BLaER1 (cell line): ENCODE data around the gene TEX54.
"Not testable (repeated sequence)": the region's sequence is repeated elsewhere in the genome, so short reads cannot be mapped to it uniquely, and the experiment has no call there.

Experiments used
- H3K27ac ChIP-seq: shearing (Covaris generic); formaldehyde crosslinking; 2 replicates; pipeline ENCODE4 v1.8.1; 2022
- H3K27me3 ChIP-seq: shearing (Covaris generic); formaldehyde crosslinking; 2 replicates; pipeline ENCODE4 v1.8.1; 2022
- H3K36me3 ChIP-seq: shearing (Covaris generic); formaldehyde crosslinking; 2 replicates; pipeline ENCODE4 v1.8.1; 2022
- H3K4me1 ChIP-seq: shearing (Covaris generic); formaldehyde crosslinking; 2 replicates; pipeline ENCODE4 v1.8.1; 2022
- H3K4me2 ChIP-seq: shearing (Covaris generic); formaldehyde crosslinking; 2 replicates; pipeline ENCODE4 v1.8.1; 2022
- H3K4me3 ChIP-seq: shearing (Covaris generic); formaldehyde crosslinking; 2 replicates; pipeline ENCODE4 v1.8.1; 2022
- H3K9ac ChIP-seq: shearing (Covaris generic); formaldehyde crosslinking; 2 replicates; pipeline ENCODE4 v1.8.1; 2022
- H3K9me3 ChIP-seq: shearing (Covaris generic); formaldehyde crosslinking; 2 replicates; pipeline ENCODE4 v1.8.1; 2022
- H4K20me1 ChIP-seq: shearing (Covaris generic); formaldehyde crosslinking; 2 replicates; pipeline ENCODE4 v1.8.1; 2022
- Cebpa-rat ChIP-seq: shearing (Covaris generic); IDR thresholded peaks from 2 replicates; pipeline ENCODE4 v1.8.1; 2022

The TEX54 gene

GRCh38 chr11:62874851-62875250 lies 42.2 kb upstream of the TEX54 start:
- Histone ChIP-seq H4K20me1 (peaks cover 15% of the 10 kb centered on the region; the same call in 1 of the 2 replicates), H3K27ac (no peak overlapping the region), H3K4me1 (peaks cover 9% of the 10 kb centered on the region), H3K36me3 (peaks cover 95% of the 10 kb centered on the region), H3K4me2 (no peak overlapping the region), H3K4me3 (no peak overlapping the region), H3K27me3 (no peaks in the 10 kb centered on the region), H3K9me3 (no peaks in the 10 kb centered on the region), H3K9ac (no peak overlapping the region)
- TF ChIP-seq Cebpa-rat, result no peak

GRCh38 chr11:62865635-62866034 lies 33.0 kb upstream of the TEX54 start:
- no peak overlapping the region for H3K4me3 ChIP-seq
- peaks cover 33% of the 10 kb centered on the region for H4K20me1 ChIP-seq
- peaks cover 61% of the 10 kb centered on the region for H3K36me3 ChIP-seq
- peaks cover 19% of the 10 kb centered on the region for H3K4me1 ChIP-seq
- H3K27ac ChIP-seq, result no peak overlapping the region
- no peaks in the 10 kb centered on the region for H3K9me3 ChIP-seq
- no peak overlapping the region for H3K4me2 ChIP-seq
- H3K9ac ChIP-seq, result no peak overlapping the region
- TF ChIP-seq Cebpa-rat, result no peak
- no peaks in the 10 kb centered on the region for H3K27me3 ChIP-seq

DNA sequence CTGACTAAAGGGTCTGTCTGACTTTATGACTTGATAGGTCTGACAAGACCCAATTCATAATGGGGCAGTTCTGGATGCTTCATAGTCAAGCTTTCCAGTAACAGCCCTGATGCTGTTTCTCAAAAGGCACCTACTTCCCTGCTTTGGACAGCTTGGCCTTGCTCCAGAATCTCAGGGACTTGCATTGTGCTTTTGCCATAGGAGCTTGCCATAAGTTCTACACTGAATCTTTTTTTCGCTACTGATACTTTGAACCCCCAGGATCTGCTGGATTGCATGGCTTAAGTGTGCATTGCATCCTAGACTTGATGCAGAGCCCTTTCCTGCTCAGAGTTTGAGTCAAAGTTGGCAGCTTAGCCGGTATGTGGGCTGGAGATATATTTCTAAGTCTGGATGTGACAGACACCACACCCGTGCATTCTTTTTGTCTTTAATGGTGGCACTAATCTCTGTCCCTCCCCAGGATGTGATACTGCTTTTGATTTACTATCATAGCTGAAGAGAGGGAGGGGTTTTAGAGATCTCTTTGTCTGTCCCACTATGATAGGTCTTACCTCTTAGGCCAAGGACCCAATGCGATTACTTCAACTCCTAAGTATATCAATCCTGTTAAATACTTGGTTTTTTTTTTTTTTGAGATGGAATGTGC lies 31.2 kb upstream of the TEX54 start:
- H4K20me1 ChIP-seq, result peaks cover 33% of the 10 kb centered on the region
- H3K4me2 ChIP-seq, result no peak overlapping the region
- peak overlapping the region; percentile 27; the same call in 1 of the 2 replicates for H3K9ac ChIP-seq
- no peak overlapping the region for H3K4me3 ChIP-seq
- no peaks in the 10 kb centered on the region for H3K27me3 ChIP-seq
- H3K36me3 ChIP-seq, result peaks cover 50% of the 10 kb centered on the region
- peaks cover 33% of the 10 kb centered on the region for H3K4me1 ChIP-seq
- TF ChIP-seq Cebpa-rat, result no peak
- H3K27ac ChIP-seq, result no peak overlapping the region
- no peaks in the 10 kb centered on the region for H3K9me3 ChIP-seq

DNA sequence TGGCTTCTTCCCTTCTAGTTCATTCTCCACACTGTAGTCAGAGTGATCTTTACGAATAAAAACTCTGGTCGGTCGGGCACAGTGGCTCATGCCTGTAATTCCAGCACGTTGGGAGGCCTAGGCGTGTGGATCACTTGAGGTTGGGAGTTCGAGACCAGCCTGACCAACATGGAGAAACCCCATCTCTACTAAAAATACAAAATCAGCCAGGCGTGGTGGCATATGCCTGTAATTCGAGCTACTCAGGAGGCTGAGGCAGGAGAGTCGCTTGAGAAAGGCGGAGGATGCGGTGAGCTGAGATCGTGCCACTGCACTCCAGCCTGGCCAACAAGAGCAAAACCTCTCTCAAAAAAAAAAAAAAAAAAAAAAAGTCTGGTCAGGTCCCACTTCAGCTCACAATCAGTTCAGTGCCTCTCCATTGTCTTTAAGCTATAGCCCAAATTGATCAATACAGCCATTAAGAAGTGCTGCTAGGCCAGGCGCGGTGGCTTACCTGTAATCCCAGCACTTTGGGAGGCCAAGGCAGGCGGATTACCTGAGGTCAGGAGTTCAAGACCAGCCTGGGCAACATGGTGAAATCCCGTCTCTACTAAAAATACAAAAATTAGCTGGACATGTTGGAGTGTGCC lies 29.0 kb upstream of the TEX54 start:
- not testable (repeated sequence) for H3K4me3 ChIP-seq, H3K9me3 ChIP-seq, H3K27me3 ChIP-seq
- Histone ChIP-seq H3K9ac (peak overlapping the region; percentile 53), H3K36me3 (peaks cover 33% of the 10 kb centered on the region; the same call in 1 of the 2 replicates), H3K27ac (peak overlapping the region; percentile 20), H3K4me2 (peak overlapping the region; percentile 42), H3K4me1 (peaks cover 52% of the 10 kb centered on the region), H4K20me1 (peaks cover 32% of the 10 kb centered on the region)

- peak overlapping the region; percentile 53 for H3K9ac ChIP-seq
- no peaks in the 10 kb centered on the region for H3K27me3 ChIP-seq
- H3K4me3 ChIP-seq, result no peak overlapping the region
- no peaks in the 10 kb centered on the region for H3K9me3 ChIP-seq
- H3K27ac ChIP-seq, result peak overlapping the region; percentile 30
- H3K4me1 ChIP-seq, result peaks cover 52% of the 10 kb centered on the region
- peaks cover 25% of the 10 kb centered on the region for H4K20me1 ChIP-seq
- peak overlapping the region; percentile 42 for H3K4me2 ChIP-seq
- TF ChIP-seq Cebpa-rat, result no peak
- H3K36me3 ChIP-seq, result peaks cover 26% of the 10 kb centered on the region; the same call in 1 of the 2 replicates
These were observed 28.4 kb upstream of the TEX54 start for GRCh38 chr11:62860835-62861563.

DNA sequence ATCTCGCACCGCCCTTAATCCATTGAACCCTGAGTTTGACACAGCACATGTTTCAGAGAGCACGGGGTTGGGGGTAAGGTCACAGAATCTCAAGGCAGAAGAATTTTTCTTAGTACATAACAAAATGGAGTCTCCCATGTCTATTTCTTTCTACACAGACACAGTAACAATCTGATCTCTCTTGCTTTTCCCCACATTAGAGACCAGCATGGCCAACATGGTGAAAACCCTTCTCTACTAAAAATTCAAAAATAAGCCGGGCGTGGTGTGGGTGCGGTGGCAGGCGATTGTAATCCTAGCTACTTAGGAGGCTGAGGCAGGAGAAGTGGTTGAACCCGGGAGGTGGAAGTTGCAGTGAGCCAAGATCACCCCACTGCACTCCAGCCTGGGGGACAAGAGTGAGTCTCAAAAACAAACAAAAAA lies 26.7 kb upstream of the TEX54 start:
- peak overlapping the region; percentile 45; the same call in 1 of the 2 replicates for H3K9ac ChIP-seq
- H3K27me3 ChIP-seq, H3K9me3 ChIP-seq, H3K4me3 ChIP-seq, H3K27ac ChIP-seq, H3K4me2 ChIP-seq: not testable (repeated sequence)
- peaks cover 22% of the 10 kb centered on the region for H3K36me3 ChIP-seq
- H4K20me1 ChIP-seq, result peaks cover 23% of the 10 kb centered on the region
- peaks cover 52% of the 10 kb centered on the region for H3K4me1 ChIP-seq

DNA sequence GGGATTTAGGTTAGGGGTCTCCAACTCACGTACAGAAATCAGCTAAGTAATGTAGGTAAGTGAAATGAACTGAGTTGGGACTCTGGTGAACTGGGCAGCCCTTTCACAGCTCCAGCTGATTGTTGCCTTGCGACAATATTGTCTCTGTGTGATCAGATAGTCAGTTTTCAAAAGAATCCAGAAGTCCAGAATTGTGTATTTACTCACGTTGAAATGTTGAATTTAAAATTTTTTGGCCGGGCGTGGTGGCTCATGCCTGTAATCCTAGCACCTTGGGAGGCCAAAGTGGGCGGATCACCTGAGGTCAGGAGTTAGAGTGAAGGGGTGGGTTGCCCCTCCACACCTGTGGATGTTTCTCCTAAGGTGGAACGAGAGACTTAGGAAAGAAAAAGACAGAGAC lies 25.6 kb upstream of the TEX54 start:
- peak overlapping the region; percentile 89; the same call in 1 of the 2 replicates for H3K4me3 ChIP-seq
- H3K4me2 ChIP-seq, result peak overlapping the region; percentile 95
- peak overlapping the region; percentile 99; the same call in 1 of the 2 replicates for H3K9ac ChIP-seq
- H3K36me3 ChIP-seq, result peaks cover 22% of the 10 kb centered on the region
- no peaks in the 10 kb centered on the region for H3K27me3 ChIP-seq
- peaks cover 27% of the 10 kb centered on the region for H4K20me1 ChIP-seq
- no peak for TF ChIP-seq Cebpa-rat
- 0 out of 2 replicates have a peak overlapping the region, but pooled peaks have one; percentile 98 for H3K27ac ChIP-seq
- H3K9me3 ChIP-seq, result no peaks in the 10 kb centered on the region
- peaks cover 62% of the 10 kb centered on the region for H3K4me1 ChIP-seq

DNA sequence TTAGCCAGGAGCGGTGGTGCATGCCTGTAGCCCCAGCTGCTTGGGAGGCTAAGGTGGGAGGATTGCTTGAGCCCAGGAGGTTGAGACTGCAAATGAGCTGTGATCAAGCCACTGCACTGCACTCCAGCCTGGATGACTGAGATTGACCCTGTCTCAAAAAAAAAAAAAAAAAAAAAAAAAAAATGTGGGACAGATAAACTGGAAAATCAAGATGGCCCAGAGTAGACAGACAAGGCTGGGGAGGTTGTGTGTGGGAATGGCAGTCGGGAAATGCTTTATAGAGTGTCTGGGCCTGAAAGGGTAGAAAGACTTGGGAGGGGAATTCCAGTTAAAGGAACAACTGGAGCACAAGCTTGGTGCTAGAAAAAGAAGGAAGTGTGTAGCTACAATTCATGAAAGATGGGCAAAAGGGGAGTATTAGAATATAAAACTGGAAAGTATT lies 24.9 kb upstream of the TEX54 start:
- Histone ChIP-seq H3K36me3 (peaks cover 26% of the 10 kb centered on the region), H3K27ac (peak overlapping the region; percentile 98), H3K9me3 (no peaks in the 10 kb centered on the region), H3K4me1 (peaks cover 68% of the 10 kb centered on the region), H4K20me1 (peaks cover 29% of the 10 kb centered on the region), H3K4me3 (peak overlapping the region; percentile 89), H3K9ac (peak overlapping the region; percentile 99; the same call in 1 of the 2 replicates), H3K27me3 (no peaks in the 10 kb centered on the region), H3K4me2 (peak overlapping the region; percentile 95)
- no peak for TF ChIP-seq Cebpa-rat

DNA sequence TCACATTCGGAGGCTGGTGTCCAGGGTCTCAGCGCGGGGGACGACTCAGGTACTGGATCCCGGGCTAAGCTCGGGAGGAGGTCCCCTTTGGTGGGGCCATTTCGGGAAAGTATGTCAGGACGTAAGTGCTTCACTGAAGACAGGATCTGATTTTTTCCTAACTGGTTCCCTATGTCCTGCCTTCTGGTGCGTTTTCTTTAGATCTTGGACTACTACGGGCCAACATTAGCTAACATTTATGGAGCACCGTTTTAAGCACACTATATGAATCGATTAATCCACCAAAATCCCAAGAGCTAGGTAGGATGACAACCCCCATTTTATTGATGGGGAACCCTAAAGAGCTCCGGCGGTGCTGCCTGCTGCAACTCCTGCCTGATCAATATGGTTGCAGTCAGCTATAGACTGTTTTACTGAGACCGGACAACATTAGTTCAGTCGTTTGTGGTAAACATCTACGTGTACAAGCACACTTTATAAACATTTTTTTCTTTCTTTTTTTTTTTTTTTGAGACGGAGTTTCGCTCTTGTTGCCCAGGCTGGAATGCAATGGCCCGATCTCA lies 23.8 kb upstream of the TEX54 start:
- no peak for TF ChIP-seq Cebpa-rat
- Histone ChIP-seq H3K4me1 (peaks cover 68% of the 10 kb centered on the region), H3K9ac (peak overlapping the region; percentile 99), H3K27me3 (no peaks in the 10 kb centered on the region), H3K4me2 (peak overlapping the region; percentile 95), H4K20me1 (peaks cover 40% of the 10 kb centered on the region), H3K4me3 (peak overlapping the region; percentile 89), H3K36me3 (peaks cover 38% of the 10 kb centered on the region), H3K9me3 (no peaks in the 10 kb centered on the region), H3K27ac (peak overlapping the region; percentile 98)
